ENCODE measurements around the gene ANKRD37. TPM values are rescaled to one million over a fixed set of nuclear protein-coding genes. Genes with fewer than 3 reads are reported as not detected.

Gene ANKRD37
- total RNA-seq, 1 experiment from 2014 or later: 3.7 TPM

DNA sequence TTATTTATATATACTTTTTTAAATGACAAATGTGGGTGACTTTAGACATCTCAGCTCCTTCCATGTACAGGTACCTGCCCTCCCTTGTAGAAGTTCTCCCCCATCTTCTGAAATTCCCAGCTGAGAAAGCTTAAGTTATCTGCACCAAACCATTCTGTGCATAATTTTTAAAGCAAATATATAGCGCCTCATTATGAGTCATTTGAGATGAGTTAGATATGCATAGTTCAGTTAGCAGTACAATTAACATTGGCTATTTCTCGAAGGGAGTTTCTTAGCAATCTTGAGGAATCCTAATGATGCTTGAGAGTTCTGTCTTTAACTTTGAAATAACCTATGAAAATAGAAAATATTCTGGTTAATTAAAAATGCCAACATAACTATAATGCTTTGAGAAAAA lies 48.6 kb downstream of the ANKRD37 start:
- no peaks in the 10 kb centered on the region for H3K36me3 Mint-ChIP-seq (ENCODE audit: insufficient read depth in 1 of 3, low read depth in 3 of 3)
- Histone ChIP-seq H3K27ac (ENCODE audit: insufficient read length, low read depth, low read length) (no peak overlapping the region), H2BK120ac (ENCODE audit: low read depth, low read length, poor library complexity, severe bottlenecking) (no peak overlapping the region), H3T11ph (ENCODE audit: low read length) (no peak overlapping the region), H2BK12ac (ENCODE audit: insufficient read length, low read depth, low read length) (no peak overlapping the region), H3K4ac (ENCODE audit: low read depth, low read length) (no peak overlapping the region), H3K79me2 (ENCODE audit: insufficient read depth, low read length) (no peaks in the 10 kb centered on the region), H3K4me2 (ENCODE audit: insufficient read depth, insufficient read length, low read length) (no peak overlapping the region), H3K9me3 (ENCODE audit: control insufficient read depth, low read depth, low read length) (no peaks in the 10 kb centered on the region), H3K9ac (ENCODE audit: extremely low read depth, insufficient read length, low read length) (no peak overlapping the region), H4K8ac (replicated peaks; ENCODE audit: insufficient read length, low read depth, low read length) (no peak overlapping the region), H3K23ac (ENCODE audit: insufficient read length, low read depth, low read length) (no peak overlapping the region), H2AK5ac (ENCODE audit: insufficient read length, low read length) (no peak overlapping the region), H4K91ac (ENCODE audit: insufficient read length, low read depth, low read length) (no peak overlapping the region), H3K23me2 (ENCODE audit: insufficient read length, low read depth, low read length, poor library complexity, severe bottlenecking) (no peaks in the 10 kb centered on the region), H2AFZ (ENCODE audit: low read length) (no peak overlapping the region), H4K5ac (ENCODE audit: insufficient read length, low read depth, low read length) (no peak overlapping the region), H2BK15ac (ENCODE audit: low read depth, low read length) (no peak overlapping the region), H4K20me1 (ENCODE audit: control insufficient read depth, insufficient read depth, insufficient read length) (no peaks in the 10 kb centered on the region), H3K4me1 (ENCODE audit: insufficient read depth, low read length) (no peaks in the 10 kb centered on the region), H3K56ac (ENCODE audit: insufficient read length, low read depth, low read length) (no peak overlapping the region), H2BK5ac (ENCODE audit: insufficient read length, low read length) (no peak overlapping the region), H3K18ac (ENCODE audit: insufficient read length, low read depth, low read length) (no peak overlapping the region), H3K14ac (ENCODE audit: insufficient read depth, low read length) (no peak overlapping the region), H3K27me3 (ENCODE audit: insufficient read depth, low read length) (no peaks in the 10 kb centered on the region; the same call in 1 of the 2 replicates), H3K79me1 (ENCODE audit: insufficient read depth, low read depth, low read length, poor library complexity, severe bottlenecking) (no peaks in the 10 kb centered on the region), H2BK20ac (ENCODE audit: low read depth, low read length, poor library complexity, severe bottlenecking) (no peak overlapping the region)
- H3K9me3 Mint-ChIP-seq: no peaks in the 10 kb centered on the region
- H3K27me3 Mint-ChIP-seq (ENCODE audit: low read depth): no peaks in the 10 kb centered on the region
- H3K4me3 Mint-ChIP-seq: no peak overlapping the region
- H3K27ac Mint-ChIP-seq: no peak overlapping the region
- WGBS (ENCODE audit: extremely low coverage, insufficient read length, low lambda C conversion rate): no CpG with 5 or more reads among the region's 2 CpGs
- TF ChIP-seq, protein P1, sequence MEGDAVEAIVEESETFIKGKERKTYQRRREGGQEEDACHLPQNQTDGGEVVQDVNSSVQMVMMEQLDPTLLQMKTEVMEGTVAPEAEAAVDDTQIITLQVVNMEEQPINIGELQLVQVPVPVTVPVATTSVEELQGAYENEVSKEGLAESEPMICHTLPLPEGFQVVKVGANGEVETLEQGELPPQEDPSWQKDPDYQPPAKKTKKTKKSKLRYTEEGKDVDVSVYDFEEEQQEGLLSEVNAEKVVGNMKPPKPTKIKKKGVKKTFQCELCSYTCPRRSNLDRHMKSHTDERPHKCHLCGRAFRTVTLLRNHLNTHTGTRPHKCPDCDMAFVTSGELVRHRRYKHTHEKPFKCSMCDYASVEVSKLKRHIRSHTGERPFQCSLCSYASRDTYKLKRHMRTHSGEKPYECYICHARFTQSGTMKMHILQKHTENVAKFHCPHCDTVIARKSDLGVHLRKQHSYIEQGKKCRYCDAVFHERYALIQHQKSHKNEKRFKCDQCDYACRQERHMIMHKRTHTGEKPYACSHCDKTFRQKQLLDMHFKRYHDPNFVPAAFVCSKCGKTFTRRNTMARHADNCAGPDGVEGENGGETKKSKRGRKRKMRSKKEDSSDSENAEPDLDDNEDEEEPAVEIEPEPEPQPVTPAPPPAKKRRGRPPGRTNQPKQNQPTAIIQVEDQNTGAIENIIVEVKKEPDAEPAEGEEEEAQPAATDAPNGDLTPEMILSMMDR (conservative IDR thresholded peaks at IDR 0.05): no peak
- no peak for DNase-seq
- no peaks in the 10 kb centered on the region for H3K4me1 Mint-ChIP-seq

Other genes with a start within 250 kb of the ANKRD37 start
- gene CFAP97, start 192.8 kb upstream of the ANKRD37 start, total RNA-seq (2021): 36.1 and 39.3 TPM in 2 replicates
- 24.4 and 28.2 TPM in 2 replicates for gene SNX25, start 187.2 kb upstream of the ANKRD37 start, total RNA-seq (2021)
- 0.20 and 0.46 TPM in 2 replicates for gene LRP2BP, start 917 bp upstream of the ANKRD37 start, total RNA-seq (2021)
- gene UFSP2, start 29.1 kb downstream of the ANKRD37 start, total RNA-seq (2021): 37.1 and 41.1 TPM in 2 replicates
- 2.3 and 3.8 TPM in 2 replicates for gene CCDC110, start 74.9 kb downstream of the ANKRD37 start, total RNA-seq (2021)
- gene PDLIM3, start 138.7 kb downstream of the ANKRD37 start, total RNA-seq (2021): 12.0 and 13.1 TPM in 2 replicates

All from H9 (cell line).